Esophagus mucosa (tissue), 1 donor: ENCODE results near the gene HGD. TPM values are rescaled to one million over a fixed set of nuclear protein-coding genes. Genes with fewer than 3 reads are reported as not detected.
"Not testable (repeated sequence)": the region's sequence is repeated elsewhere in the genome, so short reads cannot be mapped to it uniquely, and the experiment has no call there.

Experiments used
- ATAC-seq: fragments of 200-7000 bp; cut with Tn5 transposase; one replicate; pipeline ENCODE4 v1.9.1; 2020
- total RNA-seq: library from RNA; stranded (reverse); gene quantifications from one replicate; pipeline ENCODE4 v1.2.4, GENCODE V29; 2023
- donor health status: DM: yes; HTN: yes; CAD: no.

HGD gene
- total RNA-seq, 1 donor from 2014 or later, result not detected

DNA sequence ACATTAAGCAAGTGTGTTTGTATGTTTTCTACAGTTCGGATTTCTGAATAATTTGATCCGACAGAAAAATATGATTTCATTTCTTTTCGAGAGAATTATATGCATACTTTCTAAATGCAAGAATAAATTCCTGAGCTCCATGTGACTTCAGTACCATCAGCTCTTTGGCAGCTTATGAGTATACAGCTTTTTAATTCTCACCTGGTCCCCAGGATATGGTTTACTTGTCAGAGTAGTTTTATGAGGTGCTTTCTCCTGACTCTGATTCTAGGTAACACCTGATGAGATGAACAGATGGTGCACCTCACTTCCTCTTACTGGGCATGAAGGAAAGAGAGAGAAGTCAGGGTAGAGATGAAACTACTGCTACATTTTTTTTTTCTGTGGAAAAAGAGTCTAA is 3.1 kb downstream of the HGD start:
- no peak for ATAC-seq

DNA sequence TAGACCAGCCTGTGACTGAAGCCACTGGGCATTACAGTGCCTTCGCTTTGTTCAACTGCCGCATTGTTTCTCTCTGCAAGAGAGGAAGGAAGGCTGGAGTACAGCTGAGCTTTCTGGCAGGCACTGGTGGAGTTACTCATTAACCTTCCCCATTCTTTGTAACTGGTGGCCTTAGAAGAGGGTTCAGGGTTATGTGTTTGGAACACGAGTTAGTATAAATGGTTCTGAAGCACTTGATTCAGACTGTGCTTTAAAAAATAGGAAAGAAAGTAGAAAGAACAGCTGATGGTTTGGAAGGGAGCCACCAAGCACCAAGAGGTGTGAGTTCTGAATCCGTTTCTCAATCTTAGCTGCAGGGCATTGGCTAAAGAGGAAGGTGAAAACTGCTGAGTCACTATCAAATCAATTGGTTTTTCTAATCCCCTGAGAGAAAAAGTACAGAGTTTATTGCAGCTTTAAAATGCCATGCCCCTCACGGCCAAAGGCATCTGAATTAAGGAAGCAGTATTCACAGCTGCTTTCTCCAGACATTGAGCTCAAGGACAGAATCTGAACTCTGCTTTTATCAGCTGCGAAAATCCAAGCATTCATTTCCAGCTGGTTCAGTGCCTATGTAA is 3.6 kb downstream of the HGD start:
- ATAC-seq, result peak; percentile 70

DNA sequence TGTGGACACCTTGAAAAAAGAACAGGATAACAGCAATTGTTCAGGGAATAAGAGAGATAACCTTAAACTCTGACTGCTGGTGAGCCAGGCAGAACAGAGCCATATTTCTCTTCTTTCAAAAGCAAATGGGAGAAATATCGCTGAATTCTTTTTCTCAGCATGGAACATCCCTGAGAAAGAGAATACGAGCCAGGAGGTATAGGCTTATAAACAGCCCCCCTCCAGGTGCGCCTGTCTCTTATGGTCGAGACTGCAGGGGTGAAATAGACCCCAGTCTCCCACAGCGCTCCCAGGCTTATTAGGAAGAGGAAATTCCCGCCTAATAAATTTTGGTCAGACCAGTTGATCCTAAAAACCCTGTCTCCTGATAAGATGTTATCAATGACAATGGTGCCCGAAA is 4.8 kb downstream of the HGD start:
- ATAC-seq, result not testable (repeated sequence)

DNA sequence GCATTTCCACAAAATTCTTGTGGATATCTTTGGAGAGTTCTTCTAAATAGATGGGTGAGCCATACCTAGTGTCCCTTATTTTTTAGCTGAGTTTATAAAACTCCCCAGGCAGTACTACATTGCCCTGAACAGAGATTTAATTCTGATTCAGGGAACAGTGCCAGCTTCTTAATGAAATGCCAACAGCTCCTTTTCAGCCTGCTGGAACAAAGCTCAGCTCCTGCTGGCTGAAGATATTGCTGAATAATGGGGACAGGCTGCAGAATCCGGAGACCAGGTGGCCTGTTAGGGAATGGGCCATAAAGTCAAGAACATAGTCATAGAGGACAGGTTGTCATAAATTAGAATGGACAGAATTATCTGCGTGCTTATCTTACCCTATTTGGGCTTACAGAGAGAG is 8.9 kb downstream of the HGD start:
- no peak for ATAC-seq

DNA sequence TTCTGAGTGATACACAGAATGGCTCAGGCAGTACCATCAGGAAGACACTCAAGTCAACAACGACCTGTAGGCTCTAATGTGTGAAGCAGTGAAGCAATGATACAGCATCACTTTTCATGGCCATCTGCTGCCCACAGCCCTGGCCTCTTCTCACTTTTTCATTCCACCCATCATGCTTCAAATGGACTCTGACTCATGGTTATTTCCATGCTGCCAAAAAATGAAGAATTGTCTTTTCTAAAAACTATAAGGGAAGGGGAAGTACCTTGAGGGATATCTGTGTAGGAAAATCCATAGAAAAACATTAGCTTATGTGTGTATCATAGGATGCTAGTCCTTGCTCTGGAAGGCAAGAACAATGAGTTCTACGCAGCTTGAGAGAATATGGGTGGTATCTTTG is 11.5 kb downstream of the HGD start:
- no peak for ATAC-seq

DNA sequence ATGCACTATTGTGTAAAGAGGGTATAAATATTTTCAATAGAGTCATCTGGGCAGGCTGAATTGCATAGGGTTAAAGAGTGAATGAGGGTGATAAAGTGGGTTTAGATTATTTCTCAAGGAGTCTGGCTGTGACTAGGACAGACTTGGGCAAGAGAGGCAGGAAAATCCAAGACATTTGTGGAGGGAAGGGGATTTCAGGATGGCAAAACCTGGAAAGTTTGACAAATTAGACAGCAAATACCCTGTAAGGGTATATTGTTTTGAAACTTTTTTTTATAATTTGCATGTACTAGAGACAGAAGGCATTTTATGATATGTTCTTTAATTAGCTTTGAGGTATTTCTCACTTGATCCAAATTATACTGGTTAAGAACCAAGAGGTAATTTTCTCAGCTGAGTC is 17.1 kb downstream of the HGD start:
- no peak for ATAC-seq

DNA sequence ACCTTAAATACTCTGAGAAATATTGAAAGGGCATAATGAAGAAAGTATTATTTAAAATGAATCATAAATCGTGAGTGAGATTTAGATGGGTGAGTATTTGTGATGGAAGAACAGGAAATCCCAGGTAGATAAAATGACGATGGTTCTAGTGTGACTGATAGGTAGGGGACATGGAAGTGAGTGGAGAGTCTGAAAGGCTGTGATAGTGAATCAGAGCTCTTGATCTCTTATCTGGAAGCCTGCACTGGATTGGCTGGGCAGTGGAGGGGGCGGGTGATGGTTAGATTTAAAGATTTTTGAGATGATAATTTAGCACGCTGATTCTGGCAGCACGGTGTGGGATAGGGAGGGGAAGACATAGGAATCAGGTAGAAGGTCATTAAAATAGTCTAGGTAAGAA is 20.1 kb downstream of the HGD start:
- no peak for ATAC-seq

DNA sequence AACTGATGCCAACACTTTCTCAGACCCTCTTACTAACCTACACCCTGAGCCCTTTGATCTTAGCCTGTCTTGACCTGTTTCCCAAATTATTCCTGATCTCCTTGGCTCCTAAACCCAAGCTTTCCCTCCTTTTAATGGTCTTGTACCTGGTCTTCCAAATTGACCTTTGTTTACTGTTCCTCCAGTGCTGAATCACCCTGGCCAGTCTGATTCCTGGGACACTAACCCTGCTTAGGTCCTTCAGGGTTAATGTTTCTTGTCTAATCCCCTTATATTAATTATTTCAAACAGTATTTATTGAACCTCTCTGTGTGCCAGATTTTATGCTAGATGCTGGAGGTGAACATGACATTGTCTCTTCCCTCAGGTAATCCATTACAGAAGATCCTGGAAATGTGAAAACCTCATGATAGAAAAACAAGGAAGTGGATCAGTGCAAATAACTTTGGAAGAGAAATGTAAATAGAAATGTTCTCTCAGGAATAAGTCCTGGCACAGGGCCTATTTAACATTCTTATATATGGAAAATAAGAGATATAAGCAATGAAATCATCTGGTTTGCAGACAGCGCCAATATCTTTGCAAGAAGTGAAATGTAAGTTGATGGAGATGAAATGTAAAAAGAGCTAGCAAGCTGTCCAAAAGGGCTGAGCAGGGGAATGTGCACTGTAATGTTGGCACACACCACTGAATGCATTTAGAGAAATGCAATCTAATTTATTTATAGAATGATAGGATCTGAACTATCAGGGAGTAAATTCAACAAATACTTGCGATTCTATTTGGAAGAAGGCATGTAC is 20.7 kb downstream of the HGD start:
- ATAC-seq, result no peak

DNA sequence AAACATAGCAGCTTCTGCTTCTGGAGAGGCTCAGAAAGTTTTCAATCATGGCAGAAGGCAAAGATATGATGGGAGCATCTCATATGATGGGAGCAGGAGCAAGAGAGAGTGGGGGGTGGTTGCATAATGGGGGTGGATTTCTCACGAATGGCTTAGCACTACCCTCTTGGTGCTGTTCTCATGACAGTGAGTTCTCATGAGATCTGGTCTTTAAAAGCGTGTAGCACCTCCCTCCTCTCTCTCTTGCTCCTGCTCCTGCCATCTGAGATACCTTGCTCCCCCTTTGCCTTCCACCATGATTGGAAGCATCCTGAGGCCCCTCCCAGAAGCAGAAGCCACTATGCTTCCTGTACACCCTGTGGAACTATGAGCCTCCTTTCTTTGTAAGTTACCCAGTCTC is 22.2 kb downstream of the HGD start:
- no peak for ATAC-seq

DNA sequence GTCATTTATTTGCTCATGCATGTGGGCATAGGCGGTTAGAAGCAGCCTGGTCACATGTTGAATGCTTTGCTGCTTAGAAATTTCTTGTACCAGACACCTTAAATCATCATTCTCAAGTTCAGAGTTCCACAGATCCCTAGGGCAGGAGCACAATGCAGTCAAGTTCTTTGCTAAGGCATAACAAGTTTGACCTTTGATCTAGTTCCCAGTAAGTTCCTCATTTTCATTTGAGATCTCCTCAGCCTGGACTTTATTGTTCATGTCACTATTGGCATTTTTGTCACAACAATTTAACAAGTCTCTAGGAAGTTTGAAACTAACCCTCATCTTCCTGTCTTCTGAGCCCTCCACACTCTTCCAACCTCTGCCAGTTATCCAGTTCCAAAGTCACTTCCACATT is 22.8 kb downstream of the HGD start:
- no peak for ATAC-seq

DNA sequence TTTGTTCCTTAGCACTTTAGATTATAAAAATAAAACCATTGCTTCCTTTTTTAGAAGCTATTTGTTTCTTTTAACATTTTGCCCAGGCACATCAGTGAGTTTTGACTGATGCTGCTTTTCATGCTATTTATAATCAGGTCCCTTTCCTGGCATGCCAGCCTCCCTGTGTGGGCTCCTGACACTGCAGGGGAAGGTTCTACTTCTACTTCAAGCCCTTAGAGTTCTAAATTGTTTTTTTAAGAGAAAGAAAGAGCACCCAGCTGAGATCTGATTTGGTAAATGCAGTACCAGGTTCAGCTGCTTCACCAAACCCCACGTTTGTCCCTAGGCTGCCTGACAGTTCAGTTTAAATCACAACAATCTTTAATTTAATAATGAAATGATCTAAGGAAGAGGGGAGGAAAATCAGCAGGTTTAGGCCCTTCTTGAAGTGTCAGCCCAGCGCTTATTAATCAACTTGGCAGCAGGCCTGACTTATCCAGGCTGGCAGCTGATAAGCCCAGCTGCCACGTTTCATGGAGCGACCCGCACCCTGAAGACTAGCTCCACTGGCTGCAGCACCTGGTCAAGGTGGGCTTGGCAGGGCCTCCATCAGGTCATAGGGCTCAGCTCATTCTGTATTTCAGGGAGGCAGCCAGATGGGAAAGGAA is 29.0 kb downstream of the HGD start:
- no peak for ATAC-seq

DNA sequence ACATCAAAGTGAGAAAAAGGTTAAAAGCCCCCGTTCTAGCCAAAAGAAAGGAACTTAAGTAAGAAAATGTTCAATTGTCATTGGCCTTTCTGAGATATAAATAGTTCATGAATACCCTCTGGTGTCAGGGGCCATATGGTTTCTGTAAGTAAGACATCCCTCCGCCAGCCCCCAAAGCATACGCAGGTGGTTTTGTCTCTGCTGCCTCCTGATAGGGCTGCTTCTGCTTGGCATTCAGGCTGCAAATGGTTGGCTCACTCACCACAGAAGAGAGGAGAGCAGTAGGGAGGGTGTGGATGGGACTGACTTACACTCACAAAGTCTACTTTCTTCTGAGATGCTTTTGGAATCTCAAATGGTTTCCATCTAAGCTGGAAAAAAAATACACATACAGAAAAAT is 29.8 kb downstream of the HGD start:
- no peak for ATAC-seq

DNA sequence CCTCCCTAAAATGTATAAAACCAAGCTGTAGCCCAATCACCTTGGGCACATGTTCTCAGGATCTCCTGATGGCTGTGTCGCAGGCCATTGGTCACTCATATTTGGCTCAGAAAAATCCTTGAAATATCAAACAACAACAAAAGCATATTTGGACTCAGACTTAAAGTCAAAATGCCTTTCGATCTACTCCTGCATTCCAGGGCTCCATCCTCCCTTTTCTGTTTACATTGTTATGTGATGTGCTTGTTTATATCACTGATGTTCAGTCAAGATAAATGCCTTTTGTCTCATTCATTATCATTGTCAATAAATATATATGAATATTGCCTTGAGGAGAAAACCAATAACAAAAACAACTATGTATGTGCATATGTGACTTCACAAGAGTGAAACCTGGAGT is 31.7 kb downstream of the HGD start:
- no peak for ATAC-seq

DNA sequence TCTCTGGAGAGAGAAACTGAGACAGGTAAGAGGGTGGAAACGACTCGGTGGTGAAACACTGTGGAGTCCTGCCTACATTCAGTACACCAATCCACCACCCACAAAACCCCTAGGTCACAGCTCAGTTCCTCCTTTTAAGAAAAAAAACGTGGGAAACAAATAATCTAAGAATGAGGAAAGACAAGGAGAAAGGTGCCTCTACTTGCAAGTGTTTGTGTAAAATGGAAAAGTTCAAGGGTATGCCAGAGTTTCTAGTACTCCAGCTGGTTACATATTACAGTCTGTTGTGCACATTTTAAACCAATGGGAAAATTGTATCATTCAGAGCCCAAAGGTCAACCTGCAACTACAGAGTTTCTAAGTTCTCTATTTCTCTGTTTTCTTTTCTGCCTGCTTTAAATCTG is 32.2 kb downstream of the HGD start:
- ATAC-seq, result no peak

DNA sequence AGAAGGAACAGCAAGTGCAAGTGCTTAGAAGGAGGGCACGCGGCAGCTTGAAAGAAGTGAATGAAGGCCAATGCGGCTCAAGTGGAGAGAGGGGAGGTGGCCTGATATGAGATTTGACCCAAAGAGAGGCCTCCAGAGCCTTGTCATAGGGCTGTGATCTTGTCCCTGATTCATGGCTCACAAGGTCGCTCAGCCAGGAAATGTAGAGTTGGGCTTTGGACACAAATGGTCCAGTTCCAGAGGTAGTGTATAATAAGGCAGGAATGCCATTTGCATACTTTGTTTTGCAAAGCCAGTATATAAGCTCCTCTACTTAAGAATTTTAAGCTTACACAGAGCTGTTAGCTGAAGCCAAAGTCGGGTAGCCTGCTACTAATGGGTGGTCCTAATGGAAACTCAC is 33.7 kb downstream of the HGD start:
- ATAC-seq, result no peak

DNA sequence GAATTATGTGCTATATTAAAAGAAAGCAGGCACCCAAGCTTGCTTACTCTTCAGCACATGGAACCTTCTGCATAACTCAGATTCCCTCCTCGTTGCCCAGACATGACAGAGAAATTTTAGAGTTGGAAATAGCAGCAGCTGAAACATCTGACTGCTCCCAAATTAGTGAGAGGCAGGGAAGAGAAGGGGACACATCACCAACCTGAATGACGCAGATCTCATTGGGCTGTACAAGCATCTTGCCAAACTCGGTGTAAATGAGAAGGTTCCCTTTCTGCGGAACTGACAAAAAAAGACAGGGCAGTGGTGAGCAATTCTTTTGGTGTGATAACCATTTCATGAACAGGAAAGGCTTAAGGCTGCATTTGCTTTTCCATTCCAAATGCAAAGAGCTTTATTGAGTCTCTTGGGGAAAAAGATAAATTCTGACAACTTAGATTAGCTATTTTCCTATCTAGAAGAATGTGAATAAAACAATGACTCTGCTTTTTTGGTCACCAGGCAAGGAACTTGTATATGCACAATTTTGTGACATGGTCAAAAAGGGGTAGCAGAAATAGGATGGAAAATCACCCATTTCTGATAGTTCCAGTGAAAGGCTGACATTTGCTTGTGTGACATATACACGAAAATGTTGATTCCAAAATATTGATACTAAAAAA is 35.1 kb downstream of the HGD start:
- ATAC-seq, result no peak

DNA sequence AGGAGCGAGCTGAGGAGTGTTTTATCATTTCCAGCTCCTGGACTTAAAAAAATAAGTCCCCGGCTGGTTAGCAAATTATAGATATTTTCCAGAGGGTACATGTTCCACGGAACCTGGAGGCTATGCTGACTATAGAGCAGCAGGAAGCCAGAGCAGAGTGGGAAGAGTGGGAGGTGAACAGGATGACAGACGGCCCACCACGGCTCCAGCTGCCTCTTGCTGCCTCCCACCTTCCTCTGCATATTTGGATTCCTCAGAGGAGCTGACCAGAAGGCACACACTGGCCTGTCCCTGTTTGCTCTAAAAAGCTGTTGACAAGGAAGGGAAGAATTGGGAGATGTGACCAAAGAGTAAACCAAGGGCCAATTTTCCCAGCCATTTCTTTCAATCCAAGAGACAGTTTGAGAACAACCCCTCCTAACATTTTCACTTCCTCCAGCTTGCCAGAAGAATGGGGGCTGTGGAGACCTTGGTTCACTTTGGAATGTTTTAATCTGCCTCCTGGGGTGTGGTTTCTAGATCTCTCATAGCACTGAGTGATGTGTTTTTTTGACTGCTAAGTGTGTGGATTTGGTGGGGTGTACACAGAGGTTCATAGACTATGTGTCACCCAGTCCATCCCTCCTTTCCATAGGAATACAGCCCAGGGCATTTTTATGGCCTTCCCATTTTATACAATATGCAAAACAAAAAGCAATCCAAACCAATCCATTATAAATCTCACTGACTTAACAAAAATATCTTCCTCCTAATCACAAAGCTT is 36.8 kb downstream of the HGD start:
- no peak for ATAC-seq

DNA sequence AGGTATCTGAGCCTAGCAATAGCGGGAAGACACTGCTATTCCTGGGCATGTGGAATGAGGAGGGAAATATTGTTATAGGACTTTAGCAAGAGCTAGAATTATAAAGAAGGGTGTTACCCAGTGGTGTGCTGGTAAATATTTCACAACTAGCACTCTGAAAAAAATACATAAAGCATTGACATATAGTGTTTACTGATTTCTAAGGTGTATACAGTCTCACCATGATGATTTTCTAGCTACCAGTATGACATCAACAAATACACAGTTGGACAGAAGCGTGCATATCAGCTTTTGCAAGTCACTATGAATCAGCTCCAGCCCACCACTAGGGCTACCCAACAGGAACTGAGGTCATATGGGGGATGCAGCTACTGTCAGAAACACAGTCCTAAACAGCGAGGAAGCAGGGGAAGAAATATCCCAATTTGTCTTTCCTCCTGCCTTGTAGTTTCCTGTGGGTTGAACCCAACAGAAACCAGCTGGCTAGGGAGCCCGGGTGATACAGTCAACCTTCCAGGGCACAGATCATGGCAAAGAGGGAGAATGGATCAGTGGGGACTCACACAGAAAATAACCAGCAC is 39.6 kb downstream of the HGD start:
- no peak for ATAC-seq

DNA sequence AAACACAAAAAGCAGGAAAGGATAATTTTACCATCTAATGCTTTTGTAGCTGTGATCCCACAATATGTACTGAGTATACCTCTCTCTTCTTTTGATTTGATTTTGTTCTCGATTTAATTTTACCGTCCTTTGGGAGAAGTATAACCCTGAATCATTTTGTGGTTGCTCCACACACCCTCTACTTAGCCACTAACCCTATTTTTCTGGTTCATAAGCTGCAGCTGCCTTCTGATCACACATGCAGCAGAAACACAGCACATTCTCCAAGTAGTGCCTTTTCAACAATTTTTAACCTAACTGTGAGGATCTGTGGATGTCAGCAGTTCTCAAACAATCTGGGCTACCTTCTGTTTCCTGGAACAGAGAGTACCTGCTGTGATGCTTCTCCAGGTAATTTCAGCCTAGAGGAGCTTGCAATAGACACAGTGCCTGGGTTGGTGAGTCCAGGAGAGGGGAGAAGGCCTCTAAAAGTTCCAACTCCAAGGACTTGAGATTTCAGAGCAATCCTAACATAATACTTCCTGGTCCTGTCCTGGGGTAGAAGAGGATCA is 40.3 kb downstream of the HGD start:
- ATAC-seq, result no peak

DNA sequence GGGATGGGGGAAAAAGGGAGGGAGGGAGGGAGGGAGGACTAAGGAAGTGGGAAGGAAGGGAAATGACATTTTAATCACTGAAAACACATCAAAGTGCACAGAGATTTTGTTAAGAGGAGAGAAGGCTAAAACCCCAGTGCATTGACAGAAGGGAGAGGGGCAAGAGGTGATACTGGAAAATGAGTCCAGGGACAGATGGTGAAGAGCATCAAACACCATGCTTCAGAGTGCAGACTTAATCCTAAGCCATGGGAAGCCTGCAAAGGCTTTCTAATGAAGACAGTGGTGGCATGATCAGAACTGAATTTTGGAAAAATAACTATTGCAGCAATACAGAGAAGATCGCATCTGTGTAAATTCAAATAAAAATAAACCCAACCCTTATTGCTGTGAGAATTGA is 41.8 kb downstream of the HGD start:
- no peak for ATAC-seq

DNA sequence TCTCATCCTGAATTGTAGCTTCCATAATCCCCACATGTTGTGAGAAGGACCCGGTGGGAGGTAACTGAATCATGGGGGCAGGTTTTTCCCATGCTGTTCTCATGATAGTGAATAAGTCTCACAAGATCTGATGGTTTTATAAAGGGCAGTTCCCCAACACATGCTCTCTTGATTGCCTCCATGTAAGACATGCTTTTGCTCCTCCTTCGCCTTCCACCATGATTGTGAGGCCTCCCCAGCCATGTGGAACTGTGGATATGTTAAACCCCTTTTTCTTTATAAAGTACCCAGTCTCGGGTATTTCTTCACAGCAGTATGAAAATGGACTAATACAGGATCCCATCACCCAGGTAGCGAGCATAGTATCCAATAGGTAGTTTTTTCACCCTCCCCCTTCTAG is 43.2 kb downstream of the HGD start:
- not testable (repeated sequence) for ATAC-seq
